GM18909 (cell line): ENCODE data around the gene FUT3.
A peak's percentile ranks its signal among the peaks of the same experiment; 100 is the strongest.

Experiments
- ATAC-seq: cut with Tn5 transposase; IDR thresholded peaks from one replicate; pipeline ENCODE4 v1.9.1; 2021; ENCODE audit warnings: mild to moderate bottlenecking; ENCODE audit not compliant: unreplicated experiment, poor library complexity

FUT3 gene

GRCh38 chr19:5804516-5805461, 46.5 kb downstream of the FUT3 start, which contains the start of gene NRTN:
NRTN (plus strand) TSS chr19:5805067; CDS start chr19:5824166, 19,099 bp downstream.
- ATAC-seq: no peak

GRCh38 chr19:5803752-5804515, 47.3 kb downstream of the FUT3 start:
- peak; percentile 82 for ATAC-seq

- ATAC-seq: no peak
Observed at GRCh38 chr19:5803441-5803751, 47.9 kb downstream of the FUT3 start.

GRCh38 chr19:5801796-5802619, 49.2 kb downstream of the FUT3 start:
- ATAC-seq: no peak

GRCh38 chr19:5800361-5801270, 50.6 kb downstream of the FUT3 start:
- ATAC-seq: no peak

- ATAC-seq: no peak
Observed at GRCh38 chr19:5799247-5800241, 51.7 kb downstream of the FUT3 start.

GRCh38 chr19:5798244-5798643, 53.0 kb downstream of the FUT3 start:
- ATAC-seq: no peak

- no peak for ATAC-seq
Observed at GRCh38 chr19:5795382-5795919, 55.8 kb downstream of the FUT3 start.

- ATAC-seq: no peak
Observed at GRCh38 chr19:5793188-5793587, 58.1 kb downstream of the FUT3 start.
